ENCODE results near the gene MAN1A2.

GRCh38 chr1:117466761-117467160 is 99.5 kb downstream of the MAN1A2 start:
- no peak for TF ChIP-seq INSM2 (tag by site-specific recombination; IDR thresholded peaks at IDR 0.05)
- no peak for TF ChIP-seq ZBTB49 (tag by site-specific recombination; IDR thresholded peaks at IDR 0.05; ENCODE audit: low read depth)
- no peak for TF ChIP-seq ZNF561 (tag by site-specific recombination; IDR thresholded peaks at IDR 0.05; ENCODE audit: borderline replicate concordance)
- TF ChIP-seq CTCF (tag by site-specific recombination; IDR thresholded peaks at IDR 0.05) = no peak
- no peak for TF ChIP-seq ZBTB8A (tag by site-specific recombination; IDR thresholded peaks at IDR 0.05)
- no peak for TF ChIP-seq ZSCAN30 (tag by site-specific recombination; IDR thresholded peaks at IDR 0.05)
- TF ChIP-seq ZNF132 (tag by site-specific recombination; IDR thresholded peaks at IDR 0.05; ENCODE audit: borderline replicate concordance) = no peak
